ENCODE measurements around the gene ASB1.

ASB1 gene

DNA sequence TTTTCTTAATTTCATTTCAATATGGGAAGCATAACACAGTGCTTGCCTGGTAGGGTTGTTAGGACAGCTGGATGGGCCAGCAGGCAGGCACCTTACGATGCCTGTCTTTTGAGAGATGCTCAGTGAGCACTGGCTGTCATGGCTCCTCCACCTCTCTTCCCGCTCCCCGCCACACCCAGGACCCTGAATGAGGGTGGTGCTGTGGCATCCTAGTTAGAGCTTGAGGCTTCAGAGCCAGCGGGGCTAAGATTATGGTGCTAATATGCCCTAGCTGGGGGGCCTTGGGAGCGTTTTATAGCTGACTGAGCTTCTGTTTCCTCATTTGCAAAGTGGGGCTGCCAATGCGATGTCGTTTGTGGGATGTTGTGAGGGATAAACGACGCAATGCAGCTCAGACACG, 37.7 kb downstream of the ASB1 start:
- Histone ChIP-seq H3K36me3 (ENCODE audit: control insufficient read depth in 1 of 2, insufficient read depth in 2 of 2, low read length in 2 of 2) (no peaks in the 10 kb centered on the region), H3K4me3 (ENCODE audit: low read depth in 1 of 2, low read length in 2 of 2) (no peak overlapping the region), H3K27me3 (ENCODE audit: low read depth, low read length) (no peaks in the 10 kb centered on the region), H3K4me1 (ENCODE audit: control insufficient read depth in 1 of 2, insufficient read depth in 2 of 2, low read length in 2 of 2) (peaks cover 0 to 4% of the 10 kb centered on the region in 2 donors), H3K27ac (ENCODE audit: low read length) (no peak overlapping the region), H3K9me3 (ENCODE audit: control insufficient read depth in 1 of 2, low read length in 2 of 2) (peaks cover 0 to 4% of the 10 kb centered on the region in 2 donors)

DNA sequence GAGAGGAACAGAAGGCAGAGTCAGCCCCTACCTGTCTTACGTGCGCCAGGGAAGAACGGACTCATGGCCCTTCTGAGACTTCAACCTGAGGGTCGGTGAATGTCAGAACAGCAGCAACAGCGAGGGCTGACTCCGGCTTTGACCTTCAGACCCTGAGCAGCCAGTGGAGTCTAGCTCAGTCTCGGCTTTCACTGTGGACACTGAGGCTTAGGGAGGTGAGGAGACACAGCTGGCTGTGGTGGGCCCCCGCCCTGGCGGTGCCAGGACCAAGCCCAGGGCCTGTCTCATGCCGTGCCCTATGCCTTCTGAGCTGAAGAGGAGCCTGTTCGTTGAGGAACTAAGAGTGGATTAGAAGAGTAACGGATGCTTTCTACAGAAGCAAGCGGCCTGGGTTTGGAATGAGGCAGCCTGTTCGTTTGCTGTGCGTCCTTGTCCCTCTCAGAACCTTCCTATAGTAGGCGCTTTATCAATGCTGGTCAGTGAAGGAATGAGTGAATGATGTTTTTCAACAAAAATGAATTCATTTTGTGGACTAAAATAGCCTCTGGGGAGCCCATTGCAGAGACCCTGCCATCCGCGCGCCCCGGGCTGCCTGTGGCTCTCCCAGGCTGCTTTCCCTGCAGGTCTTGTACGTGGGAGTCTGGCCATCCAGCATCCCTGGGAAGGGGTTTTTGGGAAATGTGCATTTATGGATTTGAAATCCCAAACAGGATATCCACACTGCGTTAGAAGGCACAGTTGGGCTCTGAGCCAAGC, 38.9 kb downstream of the ASB1 start:
- Histone ChIP-seq H3K9me3 (ENCODE audit: control insufficient read depth in 1 of 2, low read length in 2 of 2) (peaks cover 4 to 5% of the 10 kb centered on the region in 2 donors), H3K4me3 (ENCODE audit: low read depth in 1 of 2, low read length in 2 of 2) (no peak overlapping the region), H3K27ac (ENCODE audit: low read length) (no peak overlapping the region), H3K4me1 (ENCODE audit: control insufficient read depth in 1 of 2, insufficient read depth in 2 of 2, low read length in 2 of 2) (no peaks in the 10 kb centered on the region), H3K36me3 (ENCODE audit: control insufficient read depth in 1 of 2, insufficient read depth in 2 of 2, low read length in 2 of 2) (no peaks in the 10 kb centered on the region), H3K27me3 (ENCODE audit: low read depth, low read length) (no peaks in the 10 kb centered on the region)

DNA sequence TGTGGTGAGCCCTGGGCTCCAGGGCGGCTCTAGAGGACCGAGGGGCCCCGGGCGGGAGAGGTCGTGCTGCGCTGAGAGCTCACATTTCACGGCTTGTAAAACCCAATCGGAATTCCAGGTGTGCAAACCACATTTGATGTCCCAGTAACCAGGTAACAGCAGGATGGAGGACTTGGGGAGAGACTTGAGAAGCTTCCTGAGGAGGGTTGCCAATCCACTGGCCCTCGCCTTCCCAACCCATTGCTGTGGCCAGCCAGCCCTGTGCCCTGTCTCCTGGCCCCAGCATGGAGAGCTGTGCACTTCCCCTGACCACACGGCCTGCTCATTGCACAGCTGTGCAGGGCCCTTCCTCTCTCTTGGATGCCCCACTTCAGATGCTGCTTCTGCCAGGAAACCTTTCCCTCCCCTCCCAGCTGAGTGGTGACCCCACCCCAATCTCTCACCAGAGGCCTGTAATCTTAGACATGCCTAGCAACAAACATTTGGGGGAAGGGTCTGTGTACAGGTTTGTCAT, 39.6 kb downstream of the ASB1 start:
- H3K36me3 ChIP-seq (ENCODE audit: control insufficient read depth in 1 of 2, insufficient read depth in 2 of 2, low read length in 2 of 2), result no peaks in the 10 kb centered on the region
- no peaks in the 10 kb centered on the region for H3K4me1 ChIP-seq (ENCODE audit: control insufficient read depth in 1 of 2, insufficient read depth in 2 of 2, low read length in 2 of 2)
- no peak overlapping the region for H3K4me3 ChIP-seq (ENCODE audit: low read depth in 1 of 2, low read length in 2 of 2)
- H3K27ac ChIP-seq (ENCODE audit: low read length), result no peak overlapping the region
- peaks cover 4 to 5% of the 10 kb centered on the region in 2 donors for H3K9me3 ChIP-seq (ENCODE audit: control insufficient read depth in 1 of 2, low read length in 2 of 2)
- no peaks in the 10 kb centered on the region for H3K27me3 ChIP-seq (ENCODE audit: low read depth, low read length)

DNA sequence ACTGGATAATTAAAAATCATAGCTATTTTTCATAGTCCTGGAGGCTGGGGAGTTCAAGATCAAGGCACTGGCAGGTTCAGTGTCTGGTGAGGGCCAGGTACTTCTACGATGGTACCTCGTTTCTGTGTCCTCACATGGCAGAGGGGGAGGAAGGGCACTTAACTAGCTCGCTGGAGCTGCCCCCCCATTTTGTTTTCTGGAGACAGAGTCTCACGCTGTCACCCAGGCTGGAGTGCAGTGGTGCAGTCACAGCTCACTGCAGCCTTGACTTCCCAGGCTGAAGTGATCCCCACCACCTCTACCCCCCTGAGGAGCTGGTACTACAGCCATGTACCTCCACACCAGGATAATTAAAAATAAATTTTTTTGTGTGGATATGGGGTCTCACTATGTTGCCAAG, 40.3 kb downstream of the ASB1 start:
- no peaks in the 10 kb centered on the region for H3K36me3 ChIP-seq (ENCODE audit: control insufficient read depth in 1 of 2, insufficient read depth in 2 of 2, low read length in 2 of 2)
- H3K27ac ChIP-seq (ENCODE audit: low read length), result no peak overlapping the region
- H3K4me3 ChIP-seq (ENCODE audit: low read depth in 1 of 2, low read length in 2 of 2), result no peak overlapping the region
- peaks cover 4 to 7% of the 10 kb centered on the region in 2 donors for H3K9me3 ChIP-seq (ENCODE audit: control insufficient read depth in 1 of 2, low read length in 2 of 2)
- H3K27me3 ChIP-seq (ENCODE audit: low read depth, low read length), result no peaks in the 10 kb centered on the region
- H3K4me1 ChIP-seq (ENCODE audit: control insufficient read depth in 1 of 2, insufficient read depth in 2 of 2, low read length in 2 of 2), result no peaks in the 10 kb centered on the region

DNA sequence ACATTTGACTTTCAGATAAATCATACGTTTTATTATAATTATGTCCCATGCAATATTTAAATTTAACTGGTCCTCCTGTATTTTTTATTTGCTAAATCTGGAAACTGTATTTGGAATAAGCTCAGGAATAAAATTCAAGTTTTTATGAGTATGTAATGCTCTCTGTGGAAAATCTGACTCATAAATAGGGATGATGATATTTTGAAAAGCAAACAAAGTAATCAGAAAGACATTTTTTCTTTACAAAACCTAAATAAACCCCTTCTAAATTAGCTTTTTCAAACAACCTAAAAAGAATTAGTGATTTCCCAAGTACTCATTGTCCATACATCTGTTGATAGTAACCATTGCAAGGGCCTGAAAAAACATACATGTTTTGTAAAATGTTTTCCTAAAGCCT, 41.1 kb downstream of the ASB1 start:
- Histone ChIP-seq H3K27me3 (ENCODE audit: low read depth, low read length) (no peaks in the 10 kb centered on the region), H3K36me3 (ENCODE audit: control insufficient read depth in 1 of 2, insufficient read depth in 2 of 2, low read length in 2 of 2) (no peaks in the 10 kb centered on the region), H3K9me3 (ENCODE audit: control insufficient read depth in 1 of 2, low read length in 2 of 2) (peaks cover 4 to 10% of the 10 kb centered on the region in 2 donors), H3K27ac (ENCODE audit: low read length) (no peak overlapping the region), H3K4me3 (ENCODE audit: low read depth in 1 of 2, low read length in 2 of 2) (no peak overlapping the region), H3K4me1 (ENCODE audit: control insufficient read depth in 1 of 2, insufficient read depth in 2 of 2, low read length in 2 of 2) (no peaks in the 10 kb centered on the region)

DNA sequence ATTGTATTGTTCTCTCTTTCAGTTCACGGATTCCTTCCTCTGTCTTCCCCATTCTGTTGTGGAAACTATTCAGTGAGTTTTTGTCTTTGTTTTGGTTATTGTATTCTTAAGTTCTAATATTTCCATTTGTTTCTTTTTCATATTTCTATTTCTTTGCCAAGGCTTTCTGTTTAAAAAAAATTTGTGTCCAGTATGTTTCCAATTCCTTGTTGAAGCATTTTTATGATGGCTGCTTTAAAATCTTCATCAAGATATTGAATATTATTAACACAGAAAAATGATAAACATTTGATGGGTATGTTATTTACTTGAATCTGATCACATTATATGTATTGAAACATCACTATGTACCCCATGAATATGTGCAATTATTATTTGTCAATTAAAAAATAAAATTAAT, 42.4 kb downstream of the ASB1 start:
- H3K9me3 ChIP-seq (ENCODE audit: control insufficient read depth in 1 of 2, low read length in 2 of 2), result peaks cover 7 to 22% of the 10 kb centered on the region in 2 donors
- H3K27ac ChIP-seq (ENCODE audit: low read length), result no peak overlapping the region
- H3K4me3 ChIP-seq (ENCODE audit: low read depth in 1 of 2, low read length in 2 of 2), result no peak overlapping the region
- H3K27me3 ChIP-seq (ENCODE audit: low read depth, low read length), result no peaks in the 10 kb centered on the region
- no peaks in the 10 kb centered on the region for H3K36me3 ChIP-seq (ENCODE audit: control insufficient read depth in 1 of 2, insufficient read depth in 2 of 2, low read length in 2 of 2)
- H3K4me1 ChIP-seq (ENCODE audit: control insufficient read depth in 1 of 2, insufficient read depth in 2 of 2, low read length in 2 of 2), result no peaks in the 10 kb centered on the region

DNA sequence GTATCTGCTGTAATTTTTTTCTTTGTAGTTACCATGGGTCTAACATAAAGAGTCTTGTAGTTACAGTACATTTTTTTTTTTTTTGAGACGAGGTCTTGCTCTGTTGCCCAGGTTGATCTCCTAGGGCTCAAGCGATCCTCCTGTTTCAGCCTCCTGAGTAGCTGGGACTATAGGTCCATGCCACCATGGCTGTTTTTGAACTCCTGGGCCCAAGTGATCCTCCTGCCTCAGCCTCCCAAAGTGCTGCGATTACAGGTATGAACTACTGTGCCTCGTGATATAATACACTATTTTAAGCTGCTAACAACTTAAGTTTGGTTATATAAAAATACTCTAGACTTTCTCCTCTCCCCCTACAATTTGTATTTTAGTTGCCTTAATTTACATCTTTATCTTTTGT, 46.3 kb downstream of the ASB1 start:
- Histone ChIP-seq H3K27me3 (ENCODE audit: low read depth, low read length) (no peaks in the 10 kb centered on the region), H3K4me1 (ENCODE audit: control insufficient read depth in 1 of 2, insufficient read depth in 2 of 2, low read length in 2 of 2) (no peaks in the 10 kb centered on the region), H3K4me3 (ENCODE audit: low read depth in 1 of 2, low read length in 2 of 2) (no peak overlapping the region), H3K27ac (ENCODE audit: low read length) (no peak overlapping the region), H3K9me3 (ENCODE audit: control insufficient read depth in 1 of 2, low read length in 2 of 2) (peaks cover 7 to 28% of the 10 kb centered on the region in 2 donors), H3K36me3 (ENCODE audit: control insufficient read depth in 1 of 2, insufficient read depth in 2 of 2, low read length in 2 of 2) (no peaks in the 10 kb centered on the region)

DNA sequence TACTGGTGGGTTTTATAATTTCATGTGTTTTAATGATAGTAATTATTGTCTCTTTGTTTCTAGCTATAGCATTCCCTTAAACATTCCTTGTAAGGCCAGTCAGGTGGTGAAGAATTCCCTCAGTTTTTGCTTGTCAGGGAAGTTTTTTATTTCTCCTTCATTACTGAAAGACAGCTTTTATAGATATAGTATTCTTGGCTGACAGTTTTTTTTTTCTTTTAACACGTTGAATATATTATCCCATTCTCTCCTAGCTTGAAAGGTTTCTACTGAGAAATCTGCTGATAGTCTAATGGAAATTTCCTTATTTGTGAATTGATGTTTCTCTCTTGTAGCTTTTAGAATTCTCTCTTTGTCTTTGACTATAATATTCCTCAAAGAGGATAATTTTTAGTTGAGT, 46.8 kb downstream of the ASB1 start:
- Histone ChIP-seq H3K9me3 (ENCODE audit: control insufficient read depth in 1 of 2, low read length in 2 of 2) (peaks cover 7 to 33% of the 10 kb centered on the region in 2 donors), H3K27me3 (ENCODE audit: low read depth, low read length) (no peaks in the 10 kb centered on the region), H3K4me1 (ENCODE audit: control insufficient read depth in 1 of 2, insufficient read depth in 2 of 2, low read length in 2 of 2) (no peaks in the 10 kb centered on the region), H3K36me3 (ENCODE audit: control insufficient read depth in 1 of 2, insufficient read depth in 2 of 2, low read length in 2 of 2) (no peaks in the 10 kb centered on the region), H3K27ac (ENCODE audit: low read length) (no peak overlapping the region), H3K4me3 (ENCODE audit: low read depth in 1 of 2, low read length in 2 of 2) (no peak overlapping the region)

DNA sequence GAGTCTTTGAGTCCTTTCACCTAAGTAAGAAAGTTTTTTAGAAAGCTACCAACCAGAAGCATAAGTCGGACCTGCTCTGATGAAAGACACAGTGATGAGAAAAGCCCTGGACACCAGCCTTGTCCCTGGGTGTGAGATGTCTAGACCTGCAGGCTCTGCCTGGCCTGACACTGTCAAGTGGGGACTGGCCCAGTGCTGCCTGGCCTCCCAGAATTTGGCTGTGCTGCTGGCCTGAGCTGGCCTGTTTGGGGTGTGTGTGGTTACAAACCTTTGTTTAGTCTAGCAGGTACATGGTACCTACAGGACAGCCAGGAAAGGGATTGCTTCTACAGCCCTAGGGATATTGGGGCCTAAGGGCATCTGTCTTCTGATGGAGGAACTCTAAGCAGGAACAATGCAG, 48.3 kb downstream of the ASB1 start:
- H3K9me3 ChIP-seq (ENCODE audit: control insufficient read depth in 1 of 2, low read length in 2 of 2), result peaks cover 3 to 36% of the 10 kb centered on the region in 2 donors
- no peak overlapping the region for H3K4me3 ChIP-seq (ENCODE audit: low read depth in 1 of 2, low read length in 2 of 2)
- H3K4me1 ChIP-seq (ENCODE audit: control insufficient read depth in 1 of 2, insufficient read depth in 2 of 2, low read length in 2 of 2), result no peaks in the 10 kb centered on the region
- H3K36me3 ChIP-seq (ENCODE audit: control insufficient read depth in 1 of 2, insufficient read depth in 2 of 2, low read length in 2 of 2), result no peaks in the 10 kb centered on the region
- no peak overlapping the region for H3K27ac ChIP-seq (ENCODE audit: low read length)
- no peaks in the 10 kb centered on the region for H3K27me3 ChIP-seq (ENCODE audit: low read depth, low read length)

DNA sequence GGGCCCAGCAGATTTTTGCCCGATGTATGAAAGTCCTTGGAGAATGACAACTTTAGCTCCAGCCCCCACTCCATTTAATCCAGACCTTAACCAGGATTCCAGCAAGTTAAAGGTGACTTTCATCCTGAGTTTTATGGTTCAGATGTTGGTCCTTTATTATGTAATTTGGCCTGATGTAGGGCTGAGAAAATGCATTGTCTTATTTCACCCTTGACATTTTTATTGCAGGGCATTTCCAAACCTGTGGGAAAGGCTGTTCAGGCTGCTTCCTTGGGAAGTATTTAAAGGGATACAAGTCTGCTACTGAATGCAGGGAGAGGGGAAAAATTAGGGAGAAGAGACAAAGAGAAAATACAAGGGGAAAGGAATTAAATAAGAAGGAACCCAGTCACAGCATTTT, 48.8 kb downstream of the ASB1 start:
- H3K27ac ChIP-seq (ENCODE audit: low read length), result no peak overlapping the region

DNA sequence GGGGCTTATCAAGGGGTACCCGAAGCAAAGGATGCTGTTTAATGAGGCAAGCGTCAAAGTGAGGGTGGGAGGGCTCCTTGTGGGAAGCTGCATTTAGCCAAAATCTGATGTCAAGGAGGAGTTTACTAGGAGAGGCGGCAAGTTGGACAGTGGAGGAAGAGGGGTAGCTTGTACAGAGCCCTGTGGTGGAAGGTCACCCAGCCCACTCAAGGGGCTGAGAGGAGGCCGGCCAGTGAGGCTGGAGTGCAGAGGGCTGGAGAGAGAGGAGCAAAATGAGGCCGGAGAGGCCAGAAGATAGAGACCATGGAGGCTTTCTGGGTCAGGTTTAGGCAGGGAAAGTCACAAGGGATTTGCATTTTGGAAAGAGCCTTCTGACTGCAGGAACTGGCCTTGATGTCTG, 49.5 kb downstream of the ASB1 start:
- Histone ChIP-seq H3K27me3 (ENCODE audit: low read depth, low read length) (no peaks in the 10 kb centered on the region), H3K27ac (ENCODE audit: low read length) (no peak overlapping the region), H3K36me3 (ENCODE audit: control insufficient read depth in 1 of 2, insufficient read depth in 2 of 2, low read length in 2 of 2) (no peaks in the 10 kb centered on the region), H3K4me1 (ENCODE audit: control insufficient read depth in 1 of 2, insufficient read depth in 2 of 2, low read length in 2 of 2) (no peaks in the 10 kb centered on the region), H3K9me3 (ENCODE audit: control insufficient read depth in 1 of 2, low read length in 2 of 2) (peaks cover 3 to 40% of the 10 kb centered on the region in 2 donors), H3K4me3 (ENCODE audit: low read depth in 1 of 2, low read length in 2 of 2) (no peak overlapping the region)

More for the DNA sequence above, 48.8 kb downstream of the ASB1 start:
- Histone ChIP-seq H3K4me1 (ENCODE audit: control insufficient read depth in 1 of 2, insufficient read depth in 2 of 2, low read length in 2 of 2) (no peaks in the 10 kb centered on the region), H3K4me3 (ENCODE audit: low read depth in 1 of 2, low read length in 2 of 2) (no peak overlapping the region), H3K36me3 (ENCODE audit: control insufficient read depth in 1 of 2, insufficient read depth in 2 of 2, low read length in 2 of 2) (no peaks in the 10 kb centered on the region), H3K9me3 (ENCODE audit: control insufficient read depth in 1 of 2, low read length in 2 of 2) (peaks cover 3 to 35% of the 10 kb centered on the region in 2 donors), H3K27me3 (ENCODE audit: low read depth, low read length) (no peaks in the 10 kb centered on the region)

DNA sequence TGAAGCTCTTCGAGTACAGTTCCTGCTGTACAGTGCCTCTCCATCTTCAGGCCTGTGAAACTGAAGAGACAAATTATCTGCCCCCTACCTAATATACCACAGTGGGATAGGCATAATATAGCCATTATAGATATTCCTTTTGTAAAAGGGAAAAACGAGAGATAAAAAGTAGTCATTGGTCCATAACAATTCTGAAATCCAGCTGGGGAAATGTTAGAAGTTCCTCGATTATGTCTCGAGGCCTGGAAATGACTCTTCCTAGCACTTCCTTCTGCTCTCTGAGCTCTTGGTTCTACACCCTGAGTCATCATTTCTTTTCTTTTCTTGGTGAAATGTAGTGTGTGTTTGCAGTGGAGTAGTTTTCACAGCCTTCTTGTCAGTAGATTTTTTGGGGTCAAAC, 51.5 kb downstream of the ASB1 start:
- H3K4me3 ChIP-seq (ENCODE audit: low read depth in 1 of 2, low read length in 2 of 2), result no peak overlapping the region
- H3K4me1 ChIP-seq (ENCODE audit: control insufficient read depth in 1 of 2, insufficient read depth in 2 of 2, low read length in 2 of 2), result no peaks in the 10 kb centered on the region
- no peaks in the 10 kb centered on the region for H3K27me3 ChIP-seq (ENCODE audit: low read depth, low read length)
- H3K36me3 ChIP-seq (ENCODE audit: control insufficient read depth in 1 of 2, insufficient read depth in 2 of 2, low read length in 2 of 2), result no peaks in the 10 kb centered on the region
- no peak overlapping the region for H3K27ac ChIP-seq (ENCODE audit: low read length)
- H3K9me3 ChIP-seq (ENCODE audit: control insufficient read depth in 1 of 2, low read length in 2 of 2), result peaks cover 1 to 31% of the 10 kb centered on the region in 2 donors
